Germinal center (tissue), 1 donor: ENCODE data around the gene OSBPL2.

Experiments
- DNase-seq: peaks from one replicate; pipeline ENCODE4 v3.0.0; 2012; ENCODE audit warnings: mixed read lengths, low spot score

The OSBPL2 gene

GRCh38 chr20:62258499-62259293 lies 20.4 kb downstream of the OSBPL2 start:
- no peak for DNase-seq

DNA sequence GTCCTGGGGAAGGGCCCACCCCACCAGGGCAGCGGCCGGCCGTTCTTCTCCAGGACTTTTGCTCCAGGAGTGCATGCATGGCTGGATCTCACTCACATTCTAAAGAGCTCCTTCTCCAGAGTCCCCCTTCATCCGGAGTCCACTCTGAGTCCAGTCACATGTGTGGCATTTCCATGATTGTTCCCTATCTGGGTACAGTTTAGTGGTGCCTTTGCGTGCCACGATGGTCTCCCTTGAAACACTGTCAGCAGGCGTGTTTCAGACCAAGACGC lies 20.9 kb downstream of the OSBPL2 start:
- DNase-seq: no peak

DNA sequence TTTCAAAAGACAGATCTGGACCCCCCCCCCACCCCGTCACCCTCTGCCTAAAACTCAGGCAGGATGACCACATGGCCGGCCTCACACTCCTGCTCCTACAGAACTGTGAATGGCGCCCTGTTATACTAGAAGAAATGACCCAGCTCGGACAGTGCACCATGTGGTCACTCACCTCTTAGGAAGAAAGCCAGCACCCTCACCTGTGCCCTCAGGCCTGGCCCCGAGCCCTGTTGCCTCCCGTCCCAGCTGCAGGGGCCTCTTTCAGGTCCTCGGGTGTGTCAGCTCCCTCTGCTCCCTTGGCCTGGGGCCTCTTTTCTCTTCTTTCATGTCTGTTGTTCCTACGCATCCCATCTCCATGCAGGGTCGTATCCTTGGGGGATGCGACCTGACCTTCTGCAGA lies 23.7 kb downstream of the OSBPL2 start:
- no peak for DNase-seq

DNA sequence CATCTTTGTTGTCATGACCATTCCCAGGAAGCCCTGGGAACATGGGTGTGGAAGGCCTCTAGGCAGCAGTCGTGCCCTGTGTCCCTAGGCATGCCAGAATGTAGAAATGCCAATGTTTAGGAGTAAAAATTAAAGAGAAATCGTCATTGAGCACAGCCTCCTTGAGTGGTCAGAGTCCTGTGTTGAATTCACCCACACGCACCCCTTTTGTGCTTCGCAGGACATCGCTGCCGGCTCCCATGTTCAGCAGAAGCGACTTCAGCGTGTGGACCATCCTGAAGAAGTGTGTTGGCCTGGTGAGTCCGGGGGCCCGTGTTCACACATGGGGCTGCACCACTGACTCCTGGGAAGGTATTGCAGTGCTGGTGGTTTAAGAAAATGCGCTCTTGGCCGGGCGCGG lies 25.1 kb downstream of the OSBPL2 start:
- DNase-seq: no peak

DNA sequence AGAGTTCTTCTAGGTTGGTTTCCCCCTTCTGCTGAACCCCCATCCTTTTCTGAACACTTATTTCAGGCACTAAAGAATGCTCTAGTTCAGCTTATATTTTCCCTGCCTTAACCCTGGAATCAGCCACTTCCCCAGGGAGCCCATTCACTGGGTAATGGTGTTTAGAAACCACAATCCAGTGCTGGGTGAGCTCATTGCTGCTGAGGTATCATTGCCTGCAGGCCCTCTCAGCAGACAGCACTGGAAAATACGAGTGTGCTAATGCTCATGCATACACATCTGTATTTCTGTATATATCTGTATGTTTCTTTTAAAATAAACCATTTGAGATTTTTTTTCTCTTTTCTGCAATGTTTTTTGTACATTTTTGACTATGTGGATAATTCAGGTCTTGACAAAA lies 27.0 kb downstream of the OSBPL2 start:
- no peak for DNase-seq

- DNase-seq: no peak
These were observed 28.0 kb downstream of the OSBPL2 start for GRCh38 chr20:62266340-62266739.

DNA sequence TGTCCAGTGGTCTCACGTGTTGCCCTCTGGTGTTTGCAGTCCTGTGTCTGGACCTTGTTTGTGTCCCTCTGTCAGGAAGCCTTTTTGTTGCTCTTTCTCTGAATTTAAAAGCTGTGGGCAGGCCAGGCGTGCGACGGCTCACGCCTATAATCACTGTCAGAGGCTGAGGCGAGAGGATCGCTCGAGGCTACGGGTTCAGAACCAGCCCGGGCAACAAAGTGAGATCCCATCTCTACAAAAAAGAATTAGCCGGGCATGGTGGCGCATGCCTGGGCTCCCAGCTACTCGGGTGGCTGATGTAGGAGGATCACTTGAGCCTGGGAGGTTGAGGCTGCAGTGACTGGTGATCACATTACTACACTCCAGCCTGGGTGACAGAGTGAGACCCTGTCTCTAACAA lies 28.5 kb downstream of the OSBPL2 start:
- DNase-seq: no peak

- DNase-seq: no peak
These were observed 29.2 kb downstream of the OSBPL2 start for GRCh38 chr20:62267543-62267942.

DNA sequence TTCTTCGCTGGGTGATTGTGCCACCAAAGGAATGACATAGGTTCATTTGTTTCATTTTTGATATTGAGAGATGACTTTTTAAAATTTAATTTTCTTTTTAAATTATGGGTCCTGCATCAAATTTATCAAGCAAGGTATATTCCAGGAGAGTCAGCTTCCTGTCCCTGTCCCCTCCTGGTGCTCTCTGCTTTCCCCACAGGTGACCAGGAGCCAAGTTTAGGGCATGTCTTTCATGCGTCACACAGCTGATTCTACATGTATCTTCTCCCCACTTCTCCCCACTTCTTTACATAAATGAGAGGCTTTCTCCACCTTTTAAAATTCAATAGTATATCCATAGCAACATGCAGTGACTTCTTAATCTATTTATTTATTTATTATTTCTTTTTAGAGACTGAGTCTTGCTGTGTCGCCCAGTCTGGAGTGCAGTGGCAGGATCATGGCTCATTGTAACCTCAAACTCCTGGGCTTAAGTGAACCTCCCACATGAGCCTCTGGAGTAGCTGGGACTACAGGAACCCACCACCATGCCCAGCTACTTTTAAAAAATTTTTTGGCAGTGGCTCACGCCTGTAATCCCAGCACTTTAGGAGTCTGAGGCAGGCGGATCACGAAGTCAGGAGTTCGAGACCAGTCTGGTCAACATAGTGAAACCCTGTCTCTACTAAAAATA lies 30.0 kb downstream of the OSBPL2 start:
- no peak for DNase-seq

DNA sequence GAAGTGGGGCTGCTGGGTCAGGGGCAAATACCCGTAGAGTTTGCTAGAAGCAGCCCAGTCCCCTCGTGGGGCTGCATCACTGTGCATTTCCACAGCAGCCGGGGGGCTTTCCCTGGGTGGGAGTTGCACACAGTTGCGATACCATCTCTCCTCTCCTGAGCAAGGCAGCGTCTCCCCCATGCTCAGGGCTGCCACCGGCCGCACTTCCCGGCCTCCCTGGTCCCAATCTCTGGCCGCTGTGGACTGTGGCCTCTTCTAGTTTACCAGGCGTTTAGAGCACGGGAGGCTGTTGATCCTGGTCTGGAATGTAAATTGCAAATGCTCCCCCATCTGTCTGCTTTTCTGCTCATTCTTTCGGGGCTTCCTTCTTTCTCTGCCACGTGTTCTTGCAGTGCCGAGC lies 31.1 kb downstream of the OSBPL2 start:
- no peak for DNase-seq

- no peak for DNase-seq
These were observed 31.6 kb downstream of the OSBPL2 start for GRCh38 chr20:62269871-62270270.

- DNase-seq: no peak
These were observed 33.9 kb downstream of the OSBPL2 start for GRCh38 chr20:62272200-62272599.

DNA sequence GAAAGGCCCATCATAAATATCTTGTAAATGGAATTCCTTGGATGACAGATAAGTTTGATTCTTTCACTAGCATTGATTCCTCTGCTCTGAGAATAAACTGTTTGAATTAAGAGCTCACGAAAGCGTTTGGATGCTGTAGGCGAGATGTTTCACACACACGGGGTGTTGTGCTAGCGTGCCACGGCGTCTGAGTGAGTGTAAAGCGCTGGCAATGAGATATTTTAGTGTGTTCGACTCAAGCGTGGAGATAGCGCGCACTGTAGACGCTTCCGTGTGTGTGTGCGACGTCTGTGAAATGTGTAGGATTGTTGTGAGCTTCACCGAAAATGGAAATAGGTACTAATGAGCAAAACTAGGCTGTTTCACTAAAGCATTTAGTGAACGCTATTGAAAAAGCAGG lies 35.1 kb downstream of the OSBPL2 start:
- DNase-seq: no peak

DNA sequence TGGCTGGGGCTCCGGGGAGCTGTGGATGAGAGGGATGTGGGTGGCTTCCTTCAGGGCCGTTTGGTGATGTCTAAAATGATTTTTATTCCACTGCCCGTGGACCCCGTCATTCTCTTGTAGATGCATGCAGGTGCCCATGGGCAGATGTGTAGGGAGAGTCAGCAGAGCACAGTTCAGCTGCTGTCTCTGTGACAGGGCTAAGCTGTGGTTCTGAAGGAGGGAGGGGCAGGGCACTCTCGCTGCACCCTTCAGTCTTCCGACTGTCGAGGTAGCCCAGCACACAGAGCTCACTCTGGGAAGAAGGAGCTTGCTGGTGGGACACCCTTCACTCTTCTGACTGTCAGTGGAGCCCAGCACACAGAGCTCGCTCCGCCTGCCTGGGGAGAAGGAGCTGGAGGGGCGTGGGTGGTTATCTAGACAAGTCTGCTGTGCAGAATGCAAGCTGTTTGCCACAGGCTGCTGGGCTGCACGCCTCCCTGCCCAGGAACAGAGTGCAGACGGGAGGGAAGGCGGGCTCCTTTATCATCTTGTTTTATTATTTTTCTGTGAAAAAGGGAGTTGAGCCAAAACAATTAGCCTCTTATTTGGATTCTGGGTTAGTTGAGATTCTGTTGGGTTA lies 36.1 kb downstream of the OSBPL2 start:
- DNase-seq: no peak

DNA sequence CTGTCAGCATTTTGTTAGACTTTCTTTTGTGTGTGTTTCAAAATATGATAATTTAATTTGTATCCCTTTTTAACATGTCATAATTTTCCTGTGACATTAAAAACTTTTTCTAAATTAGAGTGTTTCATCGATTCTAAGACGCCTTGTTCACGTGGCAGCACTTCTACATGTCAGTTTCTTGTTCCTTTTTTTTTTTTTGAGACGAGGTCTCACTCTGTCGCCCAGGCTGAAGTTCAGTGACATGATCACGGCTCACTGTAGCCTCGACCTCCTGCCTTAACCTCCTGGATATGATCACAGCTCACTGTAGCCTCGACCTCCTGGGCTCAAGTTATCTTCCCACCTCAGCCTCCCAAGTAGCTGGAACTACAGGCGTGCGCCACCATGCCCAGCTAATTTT lies 36.9 kb downstream of the OSBPL2 start:
- no peak for DNase-seq

GRCh38 chr20:62276439-62276838 lies 38.1 kb downstream of the OSBPL2 start:
- no peak for DNase-seq

GRCh38 chr20:62277253-62277652 lies 38.9 kb downstream of the OSBPL2 start:
- DNase-seq: no peak

DNA sequence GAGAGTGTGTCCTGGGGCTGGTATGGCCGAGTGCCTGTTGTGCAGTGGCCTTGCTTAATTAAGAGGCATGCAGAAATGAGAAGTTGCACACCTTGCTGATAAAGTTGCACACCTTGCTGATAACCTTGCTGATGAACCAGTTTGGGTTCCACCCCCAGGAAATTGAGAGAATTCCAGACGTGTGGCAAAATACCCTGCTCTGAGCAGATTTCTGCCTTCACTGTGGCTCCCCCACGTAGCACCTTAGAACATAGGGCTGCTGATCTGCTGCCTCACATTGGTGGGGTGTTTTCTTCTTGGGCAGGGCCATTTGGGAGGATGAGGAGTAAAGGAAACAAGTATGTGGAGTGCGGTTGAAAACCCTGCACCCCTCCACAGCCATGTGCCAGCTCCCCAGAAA lies 42.0 kb downstream of the OSBPL2 start:
- DNase-seq: no peak

DNA sequence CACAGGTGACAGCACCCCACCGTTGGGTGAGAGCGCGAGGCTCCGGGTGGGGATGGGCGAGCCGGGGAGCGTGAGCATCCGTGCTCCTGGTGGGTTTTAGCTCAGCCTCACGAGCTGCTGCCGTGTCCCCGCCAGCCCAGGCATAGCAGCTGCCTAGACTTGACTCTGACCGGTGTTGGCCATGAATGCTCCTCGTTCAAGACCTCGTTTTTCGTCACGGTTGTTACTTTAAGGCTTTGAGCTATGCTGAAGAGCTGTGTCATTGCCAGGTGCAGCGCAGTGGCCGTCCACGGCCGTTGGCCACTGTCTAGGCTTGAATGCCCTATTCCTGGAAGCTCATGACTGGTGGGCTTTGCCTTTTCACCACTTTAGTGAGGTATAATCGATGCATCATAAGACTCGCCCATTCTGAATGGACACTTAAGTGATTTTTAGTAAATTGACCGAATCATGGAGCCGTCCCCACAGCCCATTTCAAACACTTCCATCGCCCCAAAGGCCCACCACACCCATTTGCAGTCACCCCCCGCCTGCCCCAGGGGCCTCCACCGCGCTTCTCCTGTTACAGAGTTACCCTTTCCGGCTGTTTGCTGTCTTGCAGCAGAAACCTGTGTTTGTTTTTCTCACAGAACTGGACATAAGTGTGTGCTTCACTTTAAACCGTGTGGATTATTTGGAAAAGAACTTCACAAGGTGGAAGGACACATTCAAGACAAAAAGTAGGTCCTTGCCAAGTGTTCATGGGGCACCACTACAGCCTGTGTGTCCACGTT lies 43.0 kb downstream of the OSBPL2 start:
- DNase-seq: no peak

- DNase-seq: no peak
These were observed 43.8 kb downstream of the OSBPL2 start for GRCh38 chr20:62282103-62282502.

GRCh38 chr20:62282877-62283503 lies 44.7 kb downstream of the OSBPL2 start:
- no peak for DNase-seq

- no peak for DNase-seq
These were observed 46.1 kb downstream of the OSBPL2 start for GRCh38 chr20:62284448-62284847.
